ENCODE measurements around the gene TCF4.
A peak's percentile ranks its signal among the peaks of the same experiment; 100 is the strongest.

The TCF4 gene

GRCh38 chr18:55237660-55238059, 350.3 kb downstream of the TCF4 start:
- no peak for DNase-seq (ENCODE audit: low read depth in 2 of 2)

GRCh38 chr18:55236150-55236931, 351.7 kb downstream of the TCF4 start:
- no peak for DNase-seq (ENCODE audit: low read depth in 2 of 2)

- DNase-seq (ENCODE audit: low read depth in 2 of 2), result no peak
Measured at GRCh38 chr18:55235094-55235461, 352.9 kb downstream of the TCF4 start.

- peak; percentile 4 to 13 for DNase-seq (ENCODE audit: low read depth in 2 of 2)
Measured at GRCh38 chr18:55234366-55235093, 353.5 kb downstream of the TCF4 start.

GRCh38 chr18:55233857-55234256, 354.1 kb downstream of the TCF4 start:
- DNase-seq (ENCODE audit: low read depth in 2 of 2), result no peak

- no peak for DNase-seq (ENCODE audit: low read depth in 2 of 2)
Measured at GRCh38 chr18:55232506-55232905, 355.5 kb downstream of the TCF4 start.

- DNase-seq (ENCODE audit: low read depth in 2 of 2), result no peak
Measured at GRCh38 chr18:55229682-55230081, 358.3 kb downstream of the TCF4 start.

- no peak for DNase-seq (ENCODE audit: low read depth in 2 of 2)
Measured at GRCh38 chr18:55228707-55229106, 359.3 kb downstream of the TCF4 start.

GRCh38 chr18:55228191-55228590, 359.8 kb downstream of the TCF4 start:
- DNase-seq (ENCODE audit: low read depth in 2 of 2), result no peak

GRCh38 chr18:55227771-55228170, 360.2 kb downstream of the TCF4 start:
- no peak for DNase-seq (ENCODE audit: low read depth in 2 of 2)

GRCh38 chr18:55226044-55226443, 361.9 kb downstream of the TCF4 start:
- DNase-seq (ENCODE audit: low read depth in 2 of 2), result no peak

GRCh38 chr18:55224086-55224625, 363.8 kb downstream of the TCF4 start:
- DNase-seq (ENCODE audit: low read depth in 2 of 2), result no peak

GRCh38 chr18:55221622-55222021, 366.4 kb downstream of the TCF4 start:
- DNase-seq (ENCODE audit: low read depth in 2 of 2), result no peak

GRCh38 chr18:55220523-55220922, 367.5 kb downstream of the TCF4 start:
- DNase-seq (ENCODE audit: low read depth in 2 of 2), result no peak

- DNase-seq (ENCODE audit: low read depth in 2 of 2), result no peak
Measured at GRCh38 chr18:55219823-55220222, 368.2 kb downstream of the TCF4 start.

GRCh38 chr18:55219059-55219458, 368.9 kb downstream of the TCF4 start:
- no peak for DNase-seq (ENCODE audit: low read depth in 2 of 2)

GRCh38 chr18:55214969-55215368, 373.0 kb downstream of the TCF4 start:
- no peak for DNase-seq (ENCODE audit: low read depth in 2 of 2)

GRCh38 chr18:55214534-55214933, 373.5 kb downstream of the TCF4 start:
- no peak for DNase-seq (ENCODE audit: low read depth in 2 of 2)

- no peak for DNase-seq (ENCODE audit: low read depth in 2 of 2)
Measured at GRCh38 chr18:55213586-55213985, 374.4 kb downstream of the TCF4 start.

GRCh38 chr18:55206927-55207326, 381.1 kb downstream of the TCF4 start:
- DNase-seq (ENCODE audit: low read depth in 2 of 2), result no peak

GRCh38 chr18:55202232-55202917, 385.6 kb downstream of the TCF4 start:
- DNase-seq (ENCODE audit: low read depth in 2 of 2), result no peak

- DNase-seq (ENCODE audit: low read depth in 2 of 2), result no peak
Measured at GRCh38 chr18:55199291-55199963, 388.6 kb downstream of the TCF4 start.

All from stimulated activated CD8-positive, alpha-beta memory T cell treated with anti-CD3 and anti-CD28 coated beads, Interleukin-7, amount 100 ng/mL, for 1 hour (primary cell).